ENCODE measurements around the gene HDAC7.

The HDAC7 gene

DNA sequence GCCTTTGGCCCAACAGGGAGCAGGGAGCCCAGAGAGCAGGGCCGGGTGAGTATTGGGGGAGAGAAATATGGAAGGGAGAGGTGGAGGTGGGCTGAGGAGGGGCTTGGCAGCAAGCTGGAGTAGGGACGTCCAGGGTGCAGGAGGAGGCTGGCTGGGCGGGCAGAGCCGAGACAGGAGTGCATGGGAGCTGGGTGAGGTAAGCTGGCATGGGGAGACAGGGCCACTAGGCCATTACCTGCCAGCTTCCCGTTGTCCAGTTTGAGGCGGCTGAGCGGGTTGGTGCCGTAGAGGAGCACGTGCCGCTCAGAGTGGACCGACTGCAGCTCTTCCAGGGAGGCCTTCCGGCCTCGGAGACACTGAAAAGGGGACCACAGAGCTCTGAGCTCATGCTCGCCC lies 28.4 kb downstream of the HDAC7 start:
- H3K4me1 ChIP-seq = no peaks in the 10 kb centered on the region
- no peak overlapping the region for H3K4me3 ChIP-seq
- no peak overlapping the region for H3K27ac ChIP-seq
- H4K20me1 ChIP-seq = peaks cover 52% of the 10 kb centered on the region
- no peaks in the 10 kb centered on the region for H3K9me3 ChIP-seq
- no peak overlapping the region for H3K9ac ChIP-seq
- peaks cover 100% of the 10 kb centered on the region for H3K36me3 ChIP-seq
- TF ChIP-seq Cebpa-rat (IDR thresholded peaks at IDR 0.05) = no peak
- no peaks in the 10 kb centered on the region for H3K27me3 ChIP-seq
- no peak overlapping the region for H3K4me2 ChIP-seq

DNA sequence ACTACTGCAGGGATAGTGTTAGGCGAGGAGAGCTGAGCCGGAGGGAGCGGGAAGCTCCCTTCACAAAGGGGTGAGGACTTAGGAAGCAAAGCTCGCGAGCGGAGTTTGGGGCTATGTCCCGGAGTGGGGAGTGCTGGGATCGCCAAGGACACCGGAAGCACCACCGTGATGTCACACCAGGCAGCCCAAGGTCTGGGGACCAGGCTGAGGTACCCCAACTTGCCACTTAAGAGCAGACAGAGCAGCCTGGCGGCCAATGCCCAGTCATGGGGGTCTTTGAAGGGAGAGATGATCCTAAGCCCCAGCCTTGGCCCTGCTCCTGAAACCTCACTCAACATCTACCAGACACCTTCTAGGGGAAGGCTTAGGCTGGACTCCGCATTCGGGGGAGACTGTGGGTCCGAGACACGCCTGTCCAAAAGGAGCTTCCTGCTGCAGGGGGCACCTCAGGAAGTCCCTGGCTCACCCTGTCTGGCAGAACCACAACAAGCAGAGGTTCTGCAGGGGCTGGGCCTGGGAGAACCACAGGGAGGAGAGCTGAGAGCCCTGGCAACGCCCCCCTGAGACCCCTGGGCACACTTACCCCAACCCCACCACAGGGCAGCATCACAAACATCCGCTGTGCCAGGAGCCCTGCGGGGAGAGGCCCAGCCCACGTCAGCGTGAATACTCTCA lies 28.9 kb downstream of the HDAC7 start:
- H4K20me1 ChIP-seq = peaks cover 50% of the 10 kb centered on the region
- H3K27ac ChIP-seq = no peak overlapping the region
- TF ChIP-seq Cebpa-rat (IDR thresholded peaks at IDR 0.05) = no peak
- no peak overlapping the region for H3K9ac ChIP-seq
- H3K36me3 ChIP-seq = peaks cover 100% of the 10 kb centered on the region
- H3K27me3 ChIP-seq = no peaks in the 10 kb centered on the region
- no peak overlapping the region for H3K4me2 ChIP-seq
- no peaks in the 10 kb centered on the region for H3K4me1 ChIP-seq
- H3K4me3 ChIP-seq = no peak overlapping the region
- no peaks in the 10 kb centered on the region for H3K9me3 ChIP-seq

DNA sequence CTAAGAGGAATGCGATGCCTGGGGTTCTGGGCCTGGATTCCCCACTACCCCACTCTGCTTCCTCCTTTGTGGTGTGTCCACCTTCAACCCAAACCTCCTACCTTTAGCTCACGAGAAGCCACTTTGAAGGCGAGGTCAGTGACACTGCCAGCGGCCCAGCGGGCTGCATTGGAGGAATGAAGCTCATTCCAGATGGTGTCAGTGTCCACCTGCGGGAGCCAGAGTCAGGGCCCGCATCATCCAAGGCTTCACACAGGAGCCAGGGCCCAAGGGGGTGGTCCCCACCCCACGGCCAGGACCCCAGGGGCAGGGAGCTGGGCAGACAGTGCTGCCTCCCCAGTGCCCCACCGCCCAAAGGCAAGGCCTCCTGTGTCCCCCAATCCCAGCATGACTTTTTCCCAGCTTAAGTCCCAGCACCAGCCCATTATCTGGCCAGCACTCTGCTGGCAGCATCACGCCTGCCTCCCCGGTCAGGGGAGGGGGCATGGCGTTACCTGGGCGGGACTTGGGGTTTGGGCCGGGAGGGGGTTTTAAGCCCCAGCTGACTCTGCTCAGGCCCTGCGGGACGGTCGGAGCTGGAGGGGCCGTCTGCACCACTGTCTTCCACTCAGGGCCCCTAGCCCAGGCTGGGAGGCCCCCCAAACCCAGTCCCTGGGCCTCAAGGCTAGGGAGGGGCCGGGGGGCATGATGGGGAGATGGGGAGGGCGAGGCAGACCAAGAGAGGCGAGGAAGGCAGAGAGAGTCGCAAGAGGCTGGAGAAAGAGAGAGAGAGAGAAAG lies 29.8 kb downstream of the HDAC7 start:
- H4K20me1 ChIP-seq = peaks cover 54% of the 10 kb centered on the region
- no peak overlapping the region for H3K4me2 ChIP-seq
- H3K27ac ChIP-seq = no peak overlapping the region
- no peak for TF ChIP-seq Cebpa-rat (IDR thresholded peaks at IDR 0.05)
- H3K4me1 ChIP-seq = no peaks in the 10 kb centered on the region
- no peak overlapping the region for H3K9ac ChIP-seq
- peaks cover 100% of the 10 kb centered on the region for H3K36me3 ChIP-seq
- no peaks in the 10 kb centered on the region for H3K9me3 ChIP-seq
- no peaks in the 10 kb centered on the region for H3K27me3 ChIP-seq
- H3K4me3 ChIP-seq = no peak overlapping the region

GRCh38 chr12:47789141-47789540 lies 30.6 kb downstream of the HDAC7 start:
- Histone ChIP-seq H3K4me1 (peaks cover 1% of the 10 kb centered on the region), H3K36me3 (peaks cover 100% of the 10 kb centered on the region), H3K4me3 (no peak overlapping the region), H3K9ac (no peak overlapping the region), H3K27me3 (no peaks in the 10 kb centered on the region), H3K4me2 (no peak overlapping the region), H3K27ac (no peak overlapping the region), H4K20me1 (peaks cover 58% of the 10 kb centered on the region), H3K9me3 (no peaks in the 10 kb centered on the region)
- TF ChIP-seq Cebpa-rat (IDR thresholded peaks at IDR 0.05) = no peak

DNA sequence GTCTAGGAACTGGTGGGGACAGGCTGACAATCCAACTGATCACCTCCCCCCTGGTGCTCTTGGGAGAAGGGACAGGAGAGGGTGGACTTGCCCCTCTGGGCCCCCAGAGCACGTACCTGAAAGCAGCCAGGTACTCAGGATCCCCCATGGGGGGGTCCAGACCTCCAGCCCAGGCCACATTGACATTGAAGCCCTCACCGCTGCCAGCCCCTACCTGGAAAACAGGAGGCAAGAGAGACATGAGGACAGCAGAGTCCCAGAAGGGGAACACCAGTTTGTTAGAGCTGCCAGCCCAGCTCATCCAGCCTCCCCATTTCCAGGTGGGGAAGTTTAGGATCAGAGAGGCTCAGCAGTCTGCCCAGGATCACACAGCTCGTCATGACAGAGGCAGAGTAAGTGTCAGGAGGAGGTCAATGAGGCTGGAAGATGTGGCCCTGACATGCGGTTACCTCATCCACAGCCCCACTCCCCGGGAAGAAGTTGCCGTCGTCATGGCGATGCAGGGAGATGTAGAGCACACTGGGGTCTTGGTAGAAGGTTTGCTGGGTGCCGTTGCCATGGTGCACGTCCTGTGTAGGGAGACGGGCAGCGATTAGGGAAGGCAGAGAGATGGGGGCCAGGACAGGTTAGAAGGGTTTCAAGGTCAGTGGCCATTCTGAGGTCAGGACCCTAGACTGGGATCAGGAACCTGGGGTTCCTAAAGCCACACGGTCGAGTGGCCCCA lies 31.9 kb downstream of the HDAC7 start:
- TF ChIP-seq Cebpa-rat (IDR thresholded peaks at IDR 0.05) = no peak
- Histone ChIP-seq H4K20me1 (peaks cover 69% of the 10 kb centered on the region), H3K4me3 (no peak overlapping the region), H3K9me3 (no peaks in the 10 kb centered on the region), H3K27me3 (no peaks in the 10 kb centered on the region), H3K9ac (no peak overlapping the region), H3K4me2 (no peak overlapping the region), H3K4me1 (peaks cover 15% of the 10 kb centered on the region), H3K36me3 (peaks cover 100% of the 10 kb centered on the region), H3K27ac (no peak overlapping the region)

DNA sequence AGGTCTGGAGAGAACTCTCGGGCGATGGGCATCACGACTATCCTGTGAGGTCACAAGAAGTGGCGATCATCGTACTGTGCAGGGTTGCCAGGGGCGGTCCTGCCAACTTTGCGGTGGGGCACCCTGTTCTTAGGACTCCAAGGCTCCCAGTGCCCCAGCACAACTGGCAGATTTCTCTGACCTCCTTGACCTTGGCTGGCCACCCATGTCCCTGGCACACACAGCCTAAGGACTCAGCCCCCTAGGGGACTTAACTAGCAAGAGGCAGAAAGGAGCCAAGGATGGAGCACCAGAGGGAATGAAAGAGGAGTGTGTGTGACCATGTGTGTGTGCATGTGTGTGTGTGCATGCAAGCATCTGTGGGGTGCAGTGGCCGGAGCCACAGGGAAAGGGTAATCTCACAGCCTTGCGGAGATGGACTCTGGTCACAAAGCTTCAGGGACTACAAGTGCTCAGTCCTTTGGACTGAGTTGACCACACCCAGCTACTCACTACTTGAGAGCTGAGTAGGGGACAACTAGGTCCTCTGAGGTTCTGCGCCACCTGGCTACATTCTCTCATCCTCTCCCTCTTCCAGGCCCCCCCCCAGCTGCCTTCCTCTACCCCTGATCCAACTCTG lies 32.9 kb downstream of the HDAC7 start:
- no peak for TF ChIP-seq Cebpa-rat (IDR thresholded peaks at IDR 0.05)
- Histone ChIP-seq H4K20me1 (peaks cover 79% of the 10 kb centered on the region), H3K4me2 (no peak overlapping the region), H3K9me3 (no peaks in the 10 kb centered on the region), H3K27ac (no peak overlapping the region), H3K9ac (no peak overlapping the region), H3K4me3 (no peak overlapping the region), H3K27me3 (no peaks in the 10 kb centered on the region), H3K36me3 (peaks cover 100% of the 10 kb centered on the region), H3K4me1 (peaks cover 25% of the 10 kb centered on the region)

DNA sequence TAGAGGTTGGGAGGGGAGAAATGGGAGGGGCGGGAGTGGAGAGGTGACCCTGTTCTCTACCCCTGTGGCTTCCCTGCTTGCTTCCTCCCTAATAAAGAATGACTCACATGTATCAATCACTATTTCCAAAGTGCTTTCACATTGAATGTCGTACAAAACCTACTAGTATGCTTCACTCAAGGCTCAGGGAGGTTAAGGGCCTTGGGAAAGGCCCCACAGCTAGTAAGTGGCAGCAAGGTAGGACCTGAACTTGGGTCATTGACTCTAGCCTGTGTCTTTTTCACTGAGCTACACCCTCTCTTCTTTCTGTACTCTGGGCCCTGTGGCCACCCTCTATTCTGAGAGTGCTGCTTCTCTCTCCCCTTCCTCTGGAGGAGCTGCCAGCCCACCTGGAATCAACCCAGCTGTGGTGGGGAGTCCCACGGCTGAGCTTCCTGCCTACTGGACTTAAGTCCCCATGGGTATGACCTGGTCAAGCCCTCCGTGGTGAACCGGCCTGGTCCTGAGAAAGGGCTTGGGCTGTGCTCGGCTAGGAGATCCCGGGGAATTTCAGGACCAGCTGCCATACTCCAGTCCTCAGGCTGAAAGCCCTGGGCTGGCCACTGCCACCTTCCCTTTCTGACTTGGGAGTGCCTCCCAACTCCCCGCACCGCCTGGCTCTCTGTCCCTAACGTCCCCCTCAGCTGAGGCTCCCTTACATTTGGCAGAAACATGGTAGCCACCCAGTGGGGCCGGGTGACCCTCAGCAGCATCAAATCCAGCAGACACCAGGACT lies 33.6 kb downstream of the HDAC7 start:
- Histone ChIP-seq H3K36me3 (peaks cover 100% of the 10 kb centered on the region), H4K20me1 (peaks cover 82% of the 10 kb centered on the region), H3K4me1 (peaks cover 27% of the 10 kb centered on the region), H3K27me3 (no peaks in the 10 kb centered on the region), H3K4me2 (no peak overlapping the region), H3K9me3 (no peaks in the 10 kb centered on the region), H3K27ac (no peak overlapping the region), H3K9ac (no peak overlapping the region), H3K4me3 (no peak overlapping the region)
- no peak for TF ChIP-seq Cebpa-rat (IDR thresholded peaks at IDR 0.05)

DNA sequence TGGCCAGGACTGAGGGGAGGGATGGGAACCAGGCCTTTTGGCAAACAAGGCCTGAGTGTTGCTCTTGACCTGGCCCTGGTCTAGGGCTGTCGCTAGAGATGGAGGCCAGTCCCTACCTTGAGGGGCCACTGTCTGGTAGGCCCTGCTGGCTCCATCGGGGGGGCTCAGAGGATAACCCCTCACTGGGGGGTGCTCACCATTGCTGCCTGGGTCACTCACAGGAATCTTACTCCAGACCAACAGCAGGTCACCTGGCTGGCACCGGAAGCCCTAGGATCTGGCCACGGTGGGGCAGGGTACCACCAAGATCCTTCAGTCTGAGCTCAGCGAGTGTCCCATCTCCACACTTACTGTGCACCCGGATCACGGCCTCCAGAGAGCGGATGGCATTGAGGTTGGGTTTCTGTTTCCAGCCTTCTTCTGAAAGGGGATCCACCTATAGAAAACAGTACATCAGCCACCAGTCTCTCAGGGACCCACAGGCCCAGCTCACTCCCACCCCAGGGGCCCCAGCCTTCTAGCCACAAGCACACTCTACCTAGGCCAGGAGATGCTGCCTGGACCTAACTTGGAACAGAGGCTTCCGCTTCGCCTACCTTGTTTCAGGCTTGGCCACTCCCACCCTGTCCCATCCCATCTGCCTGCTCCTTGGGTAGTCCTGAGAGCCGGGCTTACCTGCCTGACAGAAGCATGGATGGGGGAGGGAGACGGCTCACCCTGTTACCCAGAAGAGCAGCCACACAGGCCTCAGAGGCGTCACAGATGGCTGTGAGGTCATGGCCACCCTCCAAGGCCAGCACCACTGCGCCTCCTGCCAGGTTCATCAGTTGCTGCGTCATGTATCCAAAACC lies 34.4 kb downstream of the HDAC7 start:
- H3K36me3 ChIP-seq = peaks cover 95% of the 10 kb centered on the region
- no peak overlapping the region for H3K4me3 ChIP-seq
- H3K9me3 ChIP-seq = no peaks in the 10 kb centered on the region
- H3K9ac ChIP-seq = no peak overlapping the region
- no peaks in the 10 kb centered on the region for H3K27me3 ChIP-seq
- no peak overlapping the region for H3K4me2 ChIP-seq
- peaks cover 27% of the 10 kb centered on the region for H3K4me1 ChIP-seq
- no peak for TF ChIP-seq Cebpa-rat (IDR thresholded peaks at IDR 0.05)
- peaks cover 84% of the 10 kb centered on the region for H4K20me1 ChIP-seq
- no peak overlapping the region for H3K27ac ChIP-seq
